HG03575 (cell line): ENCODE results near the gene GSN.

Source experiments
- ATAC-seq: cut with Tn5 transposase; IDR thresholded peaks from one replicate; pipeline ENCODE4 v1.9.1; 2021; ENCODE audit not compliant: unreplicated experiment, insufficient number of reproducible peaks, low FRiP score; ENCODE audit errors: extremely low read depth

GSN gene

GRCh38 chr9:121267689-121268597, at the start of gene GSN:
Gene GSN, plus strand, starts transcription at chr9:121268162. Its CDS starts 33,810 bp downstream, at chr9:121301972.
- no peak for ATAC-seq

- ATAC-seq = no peak
Measured at GRCh38 chr9:121218357-121219027, 49.5 kb upstream of the GSN start.

GRCh38 chr9:121219530-121219929, 48.4 kb upstream of the GSN start:
- no peak for ATAC-seq

GRCh38 chr9:121220996-121221663, 46.8 kb upstream of the GSN start:
- ATAC-seq = no peak

- no peak for ATAC-seq
Measured at GRCh38 chr9:121221664-121222055, 46.3 kb upstream of the GSN start.

- no peak for ATAC-seq
Measured at GRCh38 chr9:121222524-121223171, 45.3 kb upstream of the GSN start.

GRCh38 chr9:121225240-121225639, 42.7 kb upstream of the GSN start:
- no peak for ATAC-seq

- ATAC-seq = no peak
Measured at GRCh38 chr9:121226175-121226574, 41.8 kb upstream of the GSN start.

- ATAC-seq = no peak
Measured at GRCh38 chr9:121227862-121228261, 40.1 kb upstream of the GSN start.

- ATAC-seq = no peak
Measured at GRCh38 chr9:121230256-121230655, 37.7 kb upstream of the GSN start.

GRCh38 chr9:121232251-121232650, 35.7 kb upstream of the GSN start:
- ATAC-seq = no peak

- ATAC-seq = no peak
Measured at GRCh38 chr9:121233906-121234831, 33.8 kb upstream of the GSN start.

GRCh38 chr9:121234832-121235161, 33.2 kb upstream of the GSN start:
- no peak for ATAC-seq

GRCh38 chr9:121235512-121235911, 32.5 kb upstream of the GSN start:
- no peak for ATAC-seq

GRCh38 chr9:121237916-121238315, 30.0 kb upstream of the GSN start:
- no peak for ATAC-seq

GRCh38 chr9:121239071-121239470, 28.9 kb upstream of the GSN start:
- no peak for ATAC-seq

- ATAC-seq = no peak
Measured at GRCh38 chr9:121239851-121240250, 28.1 kb upstream of the GSN start.

GRCh38 chr9:121240472-121241135, 27.4 kb upstream of the GSN start:
- ATAC-seq = no peak
